Endothelial cell of umbilical vein (primary cell): Measurements from ENCODE around the gene MYMX. TPM values are rescaled to one million over a fixed set of nuclear protein-coding genes. Genes with fewer than 3 reads are reported as not detected.

Experiments
- BruUV-seq: library from RNA; stranded (reverse); fragments of 400-500 nt; replicated peaks from 2 replicates; lab custom pipeline; 2021; lab: Mats Ljungman, UMichigan
- CTCF ChIA-PET: fragments of 300-600, 350-600 bp; sonication (Branson Sonifier 250); formaldehyde crosslinking; loops from one replicate; lab custom pipeline; 2021; ENCODE audit warnings: antibody characterized with exemption, inconsistent platforms; lab: Charles Lee
- POLR2A ChIA-PET: fragments of 300-600, 350-600 bp; sonication (Branson Sonifier 250); formaldehyde crosslinking; loops from one replicate; lab custom pipeline; 2021; ENCODE audit warnings: antibody characterized with exemption, inconsistent platforms; lab: Charles Lee
- DNase-seq: peaks from one replicate; pipeline ENCODE4 v3.0.0-alpha.2; 2011; ENCODE audit warnings: low read depth, low spot score
- FAIRE-seq: peaks from 2 replicates; lab custom pipeline; 2011; peaks lifted over from hg19 to GRCh38; lab: Jason Lieb, UNC
- H2AFZ ChIP-seq: 2 replicates; pipeline ENCODE4 v1.6.0; 2012; ENCODE audit warnings: low read depth, low read length, control low read depth, inconsistent platforms
- H3K27ac ChIP-seq: 2 replicates; pipeline ENCODE4 v1.5.1; 2011; ENCODE audit warnings: low read depth, mild to moderate bottlenecking, control low read depth, low read length, moderate library complexity; ENCODE audit not compliant: insufficient read depth
- H3K27me3 ChIP-seq, 2 experiments: 2 replicates each; pipeline versions ENCODE4 v1.6.0 to v1.6.1; 2011; ENCODE audit warnings: low read length in 2 of 2, mixed read lengths in 1 of 2; ENCODE audit not compliant: control insufficient read depth in 2 of 2, insufficient read depth in 2 of 2
- H3K36me3 ChIP-seq, 2 experiments: 2 replicates in 1 of 2; 3 replicates in 1 of 2; pipeline ENCODE4 v1.5.1; 2011; ENCODE audit warnings: low read length in 2 of 2, mild to moderate bottlenecking in 1 of 2, moderate library complexity in 1 of 2; ENCODE audit not compliant: control insufficient read depth in 2 of 2, insufficient read depth in 2 of 2; ENCODE audit errors: extremely low read depth in 1 of 2
- H3K4me1 ChIP-seq: 3 replicates; pipeline ENCODE4 v1.5.1; 2011; ENCODE audit warnings: mild to moderate bottlenecking, low read length; ENCODE audit not compliant: control insufficient read depth, insufficient read depth; ENCODE audit errors: extremely low read depth
- H3K4me2 ChIP-seq: 2 replicates; pipeline ENCODE4 v1.6.1; 2011; ENCODE audit warnings: low read length, control low read depth, mixed read lengths; ENCODE audit not compliant: insufficient read depth
- H3K4me3 ChIP-seq, 3 experiments: fragments of 200-600 bp in 1 of 3; sonication (generic), shearing (Covaris generic) in 1 of 3; replicated peaks in 1 of 3; 2 replicates each; pipeline ENCODE4 v1.5.1; 2011 to 2016; ENCODE audit warnings: control low read depth in 3 of 3, low read length in 3 of 3, mild to moderate bottlenecking in 2 of 3, inconsistent platforms in 1 of 3, low read depth in 1 of 3, moderate library complexity in 1 of 3; ENCODE audit not compliant: insufficient read depth in 1 of 3
- H3K79me2 ChIP-seq: 2 replicates; pipeline ENCODE4 v1.6.0; 2012; ENCODE audit warnings: low read length, inconsistent platforms; ENCODE audit not compliant: control insufficient read depth, insufficient read depth
- H3K9ac ChIP-seq: replicated peaks from 2 replicates; pipeline ENCODE3; 2011; ENCODE audit warnings: low read length, control low read depth; ENCODE audit not compliant: insufficient read depth; ENCODE audit errors: extremely low read depth
- H3K9me1 ChIP-seq: replicated peaks from 3 replicates; pipeline ENCODE4 v1.6.0; 2011; ENCODE audit warnings: mild to moderate bottlenecking, low read length; ENCODE audit not compliant: control insufficient read depth, insufficient read depth; ENCODE audit errors: extremely low read depth
- H3K9me3 ChIP-seq: replicated peaks from 2 replicates; pipeline ENCODE4 v1.5.1; 2012; ENCODE audit warnings: low read length, inconsistent platforms; ENCODE audit not compliant: control insufficient read depth, insufficient read depth
- H4K20me1 ChIP-seq: replicated peaks from 2 replicates; pipeline ENCODE3; 2011; ENCODE audit warnings: mild to moderate bottlenecking, low read length; ENCODE audit not compliant: control insufficient read depth, insufficient read depth; ENCODE audit errors: extremely low read depth
- CTCF ChIP-seq, 2 donors: IDR thresholded peaks; 1 replicate in 1 of 2; 2 replicates in 1 of 2; pipeline ENCODE4 v1.5.1; 2011; ENCODE audit warnings: low read length in 2 of 2, mild to moderate bottlenecking in 2 of 2, moderate library complexity in 2 of 2, control low read depth in 1 of 2, inconsistent platforms in 1 of 2, low read depth in 1 of 2; ENCODE audit not compliant: insufficient read depth in 1 of 2; ENCODE audit errors: extremely low read depth in 1 of 2
- EZH2 ChIP-seq: IDR thresholded peaks from 2 replicates; pipeline ENCODE4 v1.6.1; 2012; ENCODE audit warnings: borderline replicate concordance, low read depth, mild to moderate bottlenecking, moderate library complexity, low read length, inconsistent platforms; ENCODE audit not compliant: severe bottlenecking
- FOS ChIP-seq: IDR thresholded peaks from 2 replicates; pipeline ENCODE4 v1.6.1; 2011; ENCODE audit warnings: mild to moderate bottlenecking, low read length, moderate library complexity, borderline replicate concordance; ENCODE audit not compliant: insufficient read depth
- GATA2 ChIP-seq: IDR thresholded peaks from 2 replicates; pipeline ENCODE4 v1.7.0; 2011; ENCODE audit warnings: low read depth, mild to moderate bottlenecking, moderate library complexity, mixed read lengths, low read length; ENCODE audit not compliant: insufficient read length, insufficient read depth
- JUN ChIP-seq: IDR thresholded peaks from 2 replicates; pipeline ENCODE4 v1.6.1; 2011; ENCODE audit warnings: borderline replicate concordance, low read depth; ENCODE audit not compliant: insufficient read length, insufficient read depth
- MAX ChIP-seq: IDR thresholded peaks from 2 replicates; pipeline ENCODE4 v1.6.1; 2011; ENCODE audit not compliant: insufficient read depth, insufficient read length
- MYC ChIP-seq: IDR thresholded peaks from one replicate; pipeline ENCODE4 v1.6.1; 2011; ENCODE audit warnings: mild to moderate bottlenecking, low read depth, low read length
- POLR2A ChIP-seq: IDR thresholded peaks from 2 replicates; pipeline ENCODE4 v1.6.1; 2012; ENCODE audit warnings: low read depth, mild to moderate bottlenecking, control low read depth, low read length
- POLR2AphosphoS5 ChIP-seq: IDR thresholded peaks from 2 replicates; pipeline ENCODE4 v1.6.1; 2012; ENCODE audit warnings: low read depth, mild to moderate bottlenecking, control low read depth, low read length, moderate library complexity; ENCODE audit not compliant: insufficient read depth
- dilution Hi-C: fragments of 300-500 bp; cut with MboI; formaldehyde crosslinking; loops from one replicate; pipeline ENCODE4 v1.15.0; 2019; ENCODE audit warnings: low sequenced_read_pairs; ENCODE audit not compliant: extremely low pct_ligation_motif_present
- intact Hi-C: fragments of 100-400 bp; cut with micrococcal nuclease; formaldehyde crosslinking; loops from one replicate; pipeline ENCODE4 v1.10.0; 2022
- polyA plus RNA-seq, 4 experiments: library from polyadenylated mRNA; depleted of rRNA in 3 of 4; stranded (reverse) in 3 of 4; unstranded in 1 of 4; fragments of >200 nt; gene quantifications; 2 replicates each; pipeline versions ENCODE4 v1.2.1 to v1.2.3, GENCODE V29; 2011 to 2012; ENCODE audit warnings: missing spikeins in 1 of 4
- total RNA-seq: library from RNA; stranded (reverse); gene quantifications from 2 replicates; pipeline ENCODE4 v1.2.3, GENCODE V29; 2021

Gene MYMX
- total and polyA plus RNA-seq, 2 donors (not counting 3 experiments of a cell fraction or from before 2014, with no cell fraction given), result 0.18 TPM; not detected in 1

- TF ChIP-seq JUN, result no peak
- TF ChIP-seq CTCF (IDR thresholded peaks at IDR 0.05; ENCODE audit: extremely low read depth in 1 of 2, insufficient read depth in 1 of 2, low read depth in 1 of 2, low read length in 2 of 2), result no peak
- no peak for TF ChIP-seq POLR2AphosphoS5
- TF ChIP-seq GATA2, result no peak
- no peak for TF ChIP-seq FOS
- no peak for TF ChIP-seq MYC
- TF ChIP-seq POLR2A, result no peak
- no peak for TF ChIP-seq MAX
- no peak for TF ChIP-seq EZH2
- Histone ChIP-seq H3K9me1 (no peaks in the 10 kb centered on the region), H3K27ac (peak overlapping the region; percentile 4), H3K9me3 (no peaks in the 10 kb centered on the region), H3K79me2 (peaks cover 81% of the 10 kb centered on the region), H2AFZ (no peak overlapping the region), H3K4me1 (peaks cover 49% of the 10 kb centered on the region), H3K9ac (peak overlapping the region; percentile 63), H3K36me3 (peaks cover under 1 to 2% of the 10 kb centered on the region in 2 experiments), H4K20me1 (no peaks in the 10 kb centered on the region), H3K4me2 (peak overlapping the region; percentile 75), H3K27me3 (no peaks in the 10 kb centered on the region), H3K4me3 (peak overlapping the region; percentile 56 to 82 (median 72))
- ChIA-PET CTCF (interaction anchor here (1.0 to 9.2 kb wide), 13 partner anchors 10 to 128 kb away, joined by 3 to 91 read pairs (median 7); partner anchors contain the start of gene HSP90AB1), POLR2A (interaction anchor here (0.6 to 5.3 kb wide), 4 partner anchors 10 to 47 kb away, joined by 3 to 34 read pairs (median 4); partner anchors contain the start of gene HSP90AB1)
- intact Hi-C loops (no loop called here), dilution Hi-C loops (no loop called here)
- peak; percentile 67 for FAIRE-seq
- TSS peak; percentile 13 for BruUV-seq
- DNase-seq, result peak; percentile 51
Measured at GRCh38 chr6:44224029-44224964, 7.6 kb downstream of the MYMX start.
